Measurements from ENCODE around the gene PLEKHG3.

DNA sequence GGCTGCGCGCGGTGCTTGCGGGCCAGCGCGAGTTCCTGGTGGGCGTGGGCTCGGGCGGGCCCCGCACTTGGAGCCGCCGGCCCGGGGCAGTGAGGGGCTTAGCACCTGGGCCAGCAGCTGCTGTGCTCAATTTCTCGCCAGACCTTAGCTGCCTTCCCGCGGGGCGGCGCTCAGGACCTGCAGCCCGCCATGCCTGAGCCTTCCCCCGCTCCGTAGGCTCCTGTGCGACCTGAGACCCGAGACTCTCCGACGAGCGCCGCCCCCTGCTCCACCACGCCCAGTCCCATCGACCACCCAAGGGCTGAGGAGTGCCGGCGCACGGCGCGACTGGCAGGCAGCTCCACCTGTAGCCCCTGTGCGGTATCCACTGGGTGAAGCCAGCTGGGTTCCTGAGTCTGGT is 46.0 kb upstream of the PLEKHG3 start:
- TF ChIP-seq EZH2 (IDR thresholded peaks at IDR 0.05; ENCODE audit: low read length, missing control alignments), result no peak
- TF ChIP-seq, protein P1, sequence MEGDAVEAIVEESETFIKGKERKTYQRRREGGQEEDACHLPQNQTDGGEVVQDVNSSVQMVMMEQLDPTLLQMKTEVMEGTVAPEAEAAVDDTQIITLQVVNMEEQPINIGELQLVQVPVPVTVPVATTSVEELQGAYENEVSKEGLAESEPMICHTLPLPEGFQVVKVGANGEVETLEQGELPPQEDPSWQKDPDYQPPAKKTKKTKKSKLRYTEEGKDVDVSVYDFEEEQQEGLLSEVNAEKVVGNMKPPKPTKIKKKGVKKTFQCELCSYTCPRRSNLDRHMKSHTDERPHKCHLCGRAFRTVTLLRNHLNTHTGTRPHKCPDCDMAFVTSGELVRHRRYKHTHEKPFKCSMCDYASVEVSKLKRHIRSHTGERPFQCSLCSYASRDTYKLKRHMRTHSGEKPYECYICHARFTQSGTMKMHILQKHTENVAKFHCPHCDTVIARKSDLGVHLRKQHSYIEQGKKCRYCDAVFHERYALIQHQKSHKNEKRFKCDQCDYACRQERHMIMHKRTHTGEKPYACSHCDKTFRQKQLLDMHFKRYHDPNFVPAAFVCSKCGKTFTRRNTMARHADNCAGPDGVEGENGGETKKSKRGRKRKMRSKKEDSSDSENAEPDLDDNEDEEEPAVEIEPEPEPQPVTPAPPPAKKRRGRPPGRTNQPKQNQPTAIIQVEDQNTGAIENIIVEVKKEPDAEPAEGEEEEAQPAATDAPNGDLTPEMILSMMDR (conservative IDR thresholded peaks at IDR 0.05 in 1 of 2, IDR thresholded peaks at IDR 0.05 in 1 of 2; ENCODE audit: low read depth in 1 of 2, low read length in 2 of 2), result no peak

Measured in fibroblast of lung (primary cell).